Measurements from ENCODE around the gene RSAD1. TPM values are rescaled to one million over a fixed set of nuclear protein-coding genes. Genes with fewer than 3 reads are reported as not detected.

The RSAD1 gene
- total and polyA plus RNA-seq, 11 donors, result 30.9 to 50.0 (median 42.8) TPM

GRCh38 chr17:50461550-50462132, 17.0 kb upstream of the RSAD1 start:
- no peaks in the 10 kb centered on the region for H3K27me3 ChIP-seq
- ATAC-seq (no peak), DNase-seq (no peak)
- peaks cover 0 to 3% (median 0%) of the 10 kb centered on the region in 9 donors for H3K36me3 ChIP-seq
- H3K9me3 ChIP-seq, result no peaks in the 10 kb centered on the region
- 91 to 95% (median 93%) methylated on average over 12 to 14 of the region's 14 CpGs for WGBS, 4 donors
- H3K27ac ChIP-seq, result no peak overlapping the region
- no peak overlapping the region for H3K4me3 ChIP-seq
- intact Hi-C loops (cut with DNase I), result loop anchor here in 1 of 10 donors (5.0 kb wide), 1 partner anchor 49 kb away; no protein-coding TSS in a partner anchor
- TF ChIP-seq POLR2A (IDR thresholded peaks at IDR 0.05), result no peak
- TF ChIP-seq, protein P1, sequence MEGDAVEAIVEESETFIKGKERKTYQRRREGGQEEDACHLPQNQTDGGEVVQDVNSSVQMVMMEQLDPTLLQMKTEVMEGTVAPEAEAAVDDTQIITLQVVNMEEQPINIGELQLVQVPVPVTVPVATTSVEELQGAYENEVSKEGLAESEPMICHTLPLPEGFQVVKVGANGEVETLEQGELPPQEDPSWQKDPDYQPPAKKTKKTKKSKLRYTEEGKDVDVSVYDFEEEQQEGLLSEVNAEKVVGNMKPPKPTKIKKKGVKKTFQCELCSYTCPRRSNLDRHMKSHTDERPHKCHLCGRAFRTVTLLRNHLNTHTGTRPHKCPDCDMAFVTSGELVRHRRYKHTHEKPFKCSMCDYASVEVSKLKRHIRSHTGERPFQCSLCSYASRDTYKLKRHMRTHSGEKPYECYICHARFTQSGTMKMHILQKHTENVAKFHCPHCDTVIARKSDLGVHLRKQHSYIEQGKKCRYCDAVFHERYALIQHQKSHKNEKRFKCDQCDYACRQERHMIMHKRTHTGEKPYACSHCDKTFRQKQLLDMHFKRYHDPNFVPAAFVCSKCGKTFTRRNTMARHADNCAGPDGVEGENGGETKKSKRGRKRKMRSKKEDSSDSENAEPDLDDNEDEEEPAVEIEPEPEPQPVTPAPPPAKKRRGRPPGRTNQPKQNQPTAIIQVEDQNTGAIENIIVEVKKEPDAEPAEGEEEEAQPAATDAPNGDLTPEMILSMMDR (IDR thresholded peaks at IDR 0.05), result no peak
- H3K4me1 ChIP-seq, result no peaks in the 10 kb centered on the region

- no peaks in the 10 kb centered on the region for H3K27me3 ChIP-seq
- ATAC-seq, result no peak
- no peak overlapping the region for H3K4me3 ChIP-seq
- H3K4me1 ChIP-seq, result no peaks in the 10 kb centered on the region
- intact Hi-C loops (cut with DNase I), result loop anchor here in 1 of 10 donors (5.0 kb wide), 1 partner anchor 50 kb away; no protein-coding TSS in a partner anchor
- no peak for TF ChIP-seq POLR2A (IDR thresholded peaks at IDR 0.05)
- TF ChIP-seq, protein P1 (IDR thresholded peaks at IDR 0.05), result no peak
- no peaks in the 10 kb centered on the region for H3K9me3 ChIP-seq
- DNase-seq, result no peak
- 60 to 71% (median 66%) methylated on average over 5 to 9 of the region's 9 CpGs for WGBS, 4 donors
- H3K27ac ChIP-seq, result no peak overlapping the region
- H3K36me3 ChIP-seq, result peaks cover 0 to 3% (median 0%) of the 10 kb centered on the region in 9 donors
These were observed 16.2 kb upstream of the RSAD1 start for GRCh38 chr17:50462446-50462845.

GRCh38 chr17:50464121-50464520, 14.5 kb upstream of the RSAD1 start:
- DNase-seq (no peak), ATAC-seq (no peak)
- H3K4me1 ChIP-seq, result peaks cover 0 to 13% (median 9%) of the 10 kb centered on the region in 12 donors
- H3K4me3 ChIP-seq, result no peak overlapping the region
- H3K36me3 ChIP-seq, result peaks cover 0 to 3% (median 0%) of the 10 kb centered on the region in 9 donors
- no peaks in the 10 kb centered on the region for H3K9me3 ChIP-seq
- H3K27me3 ChIP-seq, result peaks cover 7 to 16% (median 14%) of the 10 kb centered on the region in 9 donors
- no peak overlapping the region for H3K27ac ChIP-seq
- TF ChIP-seq, protein P1 (IDR thresholded peaks at IDR 0.05), result no peak
- no peak for TF ChIP-seq POLR2A (IDR thresholded peaks at IDR 0.05)
- 87 to 100% (median 93%) methylated on average over 3 of the region's 3 CpGs for WGBS, 4 donors
- intact Hi-C loops (cut with DNase I), result loop anchor here in 1 of 10 donors (5.0 kb wide), 1 partner anchor 52 kb away; no protein-coding TSS in a partner anchor

GRCh38 chr17:50464736-50465135, 13.9 kb upstream of the RSAD1 start:
- 82 to 88% (median 86%) methylated on average over 4 of the region's 4 CpGs for WGBS, 4 donors
- no peak for ATAC-seq
- intact Hi-C loops (cut with DNase I), result loop anchor here in 1 of 10 donors (5.0 kb wide), 1 partner anchor 52 kb away; no protein-coding TSS in a partner anchor

More at GRCh38 chr17:50464736-50465135, 13.9 kb upstream of the RSAD1 start:
- TF ChIP-seq POLR2A (IDR thresholded peaks at IDR 0.05), result no peak
- TF ChIP-seq, protein P1 (IDR thresholded peaks at IDR 0.05), result no peak
- no peak overlapping the region for H3K4me3 ChIP-seq
- H3K9me3 ChIP-seq, result no peaks in the 10 kb centered on the region
- H3K27me3 ChIP-seq, result peaks cover 7 to 21% (median 17%) of the 10 kb centered on the region in 9 donors
- H3K4me1 ChIP-seq, result peaks cover 0 to 16% (median 11%) of the 10 kb centered on the region in 12 donors
- DNase-seq, result no peak
- H3K27ac ChIP-seq, result no peak overlapping the region
- peaks cover 0 to 3% (median 0%) of the 10 kb centered on the region in 9 donors for H3K36me3 ChIP-seq

Data from heart left ventricle (tissue), 16 donors.